HPDE6-E6E7 (cell line): ENCODE results near the gene IRAG1.

Experiments
- DNase-seq: peaks from one replicate; pipeline ENCODE4 v3.0.0; 2011; ENCODE audit warnings: missing footprints; ENCODE audit errors: extremely low spot score

The IRAG1 gene

DNA sequence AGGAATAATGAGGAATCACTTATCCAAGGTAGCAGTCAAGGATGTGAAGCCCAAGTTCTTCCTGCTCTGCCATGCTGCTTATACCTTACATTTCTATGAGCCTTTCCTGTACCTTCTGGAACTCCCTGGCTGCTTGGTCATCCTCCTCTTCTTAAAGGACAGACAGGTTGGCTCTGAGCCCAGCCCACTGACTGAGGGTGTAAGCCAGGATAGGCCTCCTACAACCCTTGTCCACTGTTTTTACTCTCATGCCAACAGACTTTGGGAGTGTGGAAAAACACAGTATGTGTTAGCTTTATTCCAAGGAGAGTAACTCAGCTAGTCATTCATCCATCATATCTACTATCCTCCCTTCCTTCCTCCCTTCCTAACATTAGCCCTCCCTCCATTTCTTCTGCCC is 47.5 kb downstream of the IRAG1 start:
- DNase-seq: no peak

DNA sequence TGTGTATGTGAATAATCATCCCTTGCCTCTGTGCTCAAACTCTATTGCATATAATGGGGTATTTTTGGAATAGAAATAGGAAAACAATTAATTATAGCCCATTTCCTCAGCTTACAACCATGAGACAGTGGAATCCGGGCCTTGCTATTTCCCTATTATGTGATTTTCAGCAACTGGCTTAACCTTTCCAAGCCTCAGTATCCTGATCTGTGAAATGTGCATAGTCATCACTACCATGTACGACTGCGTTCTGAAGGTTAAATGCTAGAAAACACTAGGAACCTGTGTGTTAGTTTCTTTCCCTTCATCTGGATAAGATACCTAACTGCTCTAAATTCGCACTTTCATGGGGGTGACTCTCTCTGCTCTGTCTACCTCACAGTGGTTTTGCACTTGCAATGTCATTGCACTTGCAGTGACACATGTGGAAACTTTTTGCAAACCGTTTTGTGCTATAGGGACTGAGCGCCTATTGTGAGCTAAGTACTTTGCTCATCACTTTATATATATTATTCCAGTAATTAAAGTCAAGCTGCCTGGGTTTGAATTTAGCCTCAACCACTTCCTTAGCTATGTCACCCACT is 48.3 kb downstream of the IRAG1 start:
- DNase-seq: no peak
